NCI-H1048 (cell line): ENCODE results near the gene NUP107.
"Not testable (repeated sequence)": the region's sequence is repeated elsewhere in the genome, so short reads cannot be mapped to it uniquely, and the experiment has no call there.

Experiments
- DNase-seq: peaks from one replicate; lab custom pipeline; 2025; lab: John Stamatoyannopoulos, UW

The NUP107 gene

DNA sequence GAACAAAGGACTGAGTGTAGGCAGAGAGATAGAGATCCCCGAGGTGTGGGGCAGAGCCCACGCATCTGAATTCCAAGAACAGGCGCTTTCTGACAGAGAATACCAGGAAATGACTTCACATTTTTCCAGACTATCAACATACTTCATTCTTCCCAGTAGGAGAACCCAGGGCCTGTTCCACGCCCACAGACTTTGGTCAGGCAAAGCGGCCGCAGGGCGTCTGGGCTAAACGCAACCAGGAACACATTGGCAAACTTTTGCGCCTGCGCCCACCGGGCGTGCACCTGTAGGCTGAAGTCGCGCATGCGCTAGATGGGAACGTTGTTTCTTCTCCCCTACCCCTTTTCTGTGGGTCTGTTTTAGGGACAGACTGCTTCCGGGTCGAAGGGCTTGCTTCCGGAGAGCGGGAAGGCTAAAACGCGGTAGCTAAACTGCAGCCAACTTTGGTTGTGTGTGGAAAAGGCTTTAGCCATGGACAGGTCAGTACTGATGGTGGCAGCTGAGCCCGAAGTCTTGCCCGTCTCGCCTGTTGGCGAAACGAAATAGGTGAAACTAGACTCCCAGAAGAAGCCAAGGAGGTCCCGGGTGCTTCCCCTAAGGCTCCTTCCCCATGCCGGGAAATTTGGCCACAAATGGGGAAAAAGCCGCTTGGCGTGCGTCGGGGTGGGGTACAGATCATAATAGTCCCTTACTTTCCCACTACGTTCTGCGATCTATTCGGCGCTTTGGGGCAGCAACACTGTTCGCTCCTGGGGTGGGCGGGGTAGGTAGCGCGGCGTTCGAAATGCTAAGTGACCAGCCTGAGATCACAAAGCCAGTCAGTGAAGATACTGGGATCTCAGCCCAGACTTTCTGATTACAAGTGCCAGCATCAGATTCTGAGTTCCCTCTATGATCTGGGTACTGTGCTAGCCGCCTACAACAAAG lies at the start of gene NUP107:
NUP107 (plus strand) TSS at position 384 of the 927 bp plus-strand sequence; CDS start at position 472, 88 bp downstream.
- DNase-seq, result peak; percentile 98

DNA sequence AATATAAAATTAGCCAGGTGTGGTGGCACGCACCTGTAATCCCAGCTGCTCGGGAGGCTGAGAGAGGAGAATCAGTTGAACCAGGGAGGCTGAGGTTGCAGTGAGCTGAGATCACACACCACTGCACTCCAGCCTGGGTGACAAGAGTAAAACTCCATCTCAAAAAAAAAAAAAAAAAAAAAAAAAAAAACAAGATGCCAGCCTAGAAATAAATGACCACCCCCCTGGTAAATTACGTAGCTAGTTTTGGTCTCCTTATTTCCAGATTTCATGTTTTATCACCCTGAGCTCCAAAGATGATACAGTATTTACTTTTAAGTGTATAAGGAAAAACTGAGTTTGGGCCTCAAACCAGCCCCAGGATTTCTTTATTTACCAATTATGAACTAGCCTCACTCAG lies 49.3 kb upstream of the NUP107 start:
- not testable (repeated sequence) for DNase-seq

DNA sequence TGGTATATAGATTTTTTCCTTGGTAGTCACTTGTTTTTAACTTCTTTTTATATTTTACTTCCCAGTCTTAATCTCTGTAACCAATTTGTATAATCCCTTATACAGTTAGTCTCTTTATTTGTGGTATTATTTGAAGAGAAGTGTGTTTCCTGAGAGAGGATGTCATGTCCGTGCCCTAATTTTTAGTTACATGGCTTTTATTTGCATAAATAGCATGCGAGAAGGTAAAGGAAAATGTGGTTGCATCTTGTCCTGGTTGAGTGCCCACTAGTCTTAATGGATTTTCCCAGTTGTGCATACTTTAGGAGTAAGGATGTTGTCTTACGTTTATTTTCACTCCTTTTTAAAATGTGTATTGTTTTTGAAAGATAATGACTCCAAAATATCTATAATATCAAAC lies 48.6 kb upstream of the NUP107 start:
- no peak for DNase-seq

DNA sequence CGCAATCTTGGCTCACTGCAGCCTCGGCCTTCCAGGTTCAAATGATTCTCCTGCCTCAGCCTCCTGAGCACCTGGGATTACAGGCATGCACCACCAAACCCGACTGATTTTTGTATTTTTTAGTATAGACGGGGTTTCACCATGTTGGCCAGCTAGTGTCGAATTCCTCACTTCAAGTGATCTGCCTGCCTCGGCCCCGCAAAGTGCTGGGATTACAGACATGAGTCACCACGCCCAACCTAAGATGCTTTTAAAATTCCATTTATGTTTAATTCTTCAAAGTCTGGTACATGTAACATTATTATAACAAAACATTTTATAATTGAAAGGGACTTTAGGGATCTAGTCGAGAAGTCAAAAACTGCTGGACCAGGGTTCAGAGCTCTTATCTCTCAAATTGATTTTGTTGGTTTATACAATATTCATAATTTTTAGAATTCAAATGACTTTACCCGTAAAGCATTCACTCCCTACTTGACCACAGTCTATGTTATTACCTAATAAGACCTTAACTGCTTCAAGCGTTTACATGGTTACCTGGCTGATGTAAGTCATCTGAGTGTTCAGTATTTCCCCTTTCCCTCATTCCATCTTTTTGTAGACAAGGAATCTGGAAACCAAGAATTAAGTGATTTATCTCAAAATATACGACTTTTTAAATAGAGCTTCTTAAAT lies 47.9 kb upstream of the NUP107 start:
- no peak for DNase-seq

- DNase-seq, result no peak
These were observed 47.4 kb upstream of the NUP107 start for GRCh38 chr12:68639396-68639767.

DNA sequence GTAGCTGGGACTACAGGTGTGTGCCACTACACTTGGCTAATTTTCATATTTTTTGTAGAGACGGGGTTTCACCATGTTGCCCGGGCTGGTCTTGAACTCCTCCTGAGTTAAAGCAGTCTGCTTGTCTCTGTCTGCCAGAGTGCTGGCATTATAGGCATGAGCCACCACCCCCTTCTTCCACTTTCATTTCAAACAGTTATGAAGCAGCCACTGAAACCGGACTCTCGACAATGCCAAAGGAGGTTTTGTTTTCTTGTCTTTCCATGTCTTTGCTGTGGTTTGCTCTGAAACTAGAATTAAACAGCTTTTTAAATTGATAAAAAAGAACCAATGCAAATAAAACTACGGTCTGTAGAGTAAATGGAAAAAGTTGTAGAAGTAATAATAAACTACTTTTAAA lies 45.6 kb upstream of the NUP107 start:
- no peak for DNase-seq

- no peak for DNase-seq
These were observed 40.3 kb upstream of the NUP107 start for GRCh38 chr12:68646484-68646883.

- no peak for DNase-seq
These were observed 39.3 kb upstream of the NUP107 start for GRCh38 chr12:68647507-68647906.

DNA sequence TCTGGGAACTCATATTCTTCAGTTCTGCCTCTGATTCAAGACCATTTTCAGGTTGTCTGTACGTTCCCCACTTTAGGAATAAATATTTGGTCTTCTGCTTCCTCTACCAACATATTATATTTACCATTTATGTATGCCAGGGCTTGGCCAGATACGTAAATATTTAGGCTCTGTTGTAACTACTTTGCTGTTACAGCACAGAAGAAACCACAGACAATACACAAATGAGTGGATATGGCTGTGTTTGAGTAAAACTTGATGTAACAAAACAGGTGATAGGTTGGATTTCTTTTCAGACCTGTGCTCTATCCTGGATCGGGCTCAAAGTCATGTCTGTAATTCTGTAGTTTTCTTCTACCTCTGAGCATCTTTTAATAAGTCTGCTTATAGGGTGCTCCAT lies 38.6 kb upstream of the NUP107 start:
- DNase-seq, result no peak

- no peak for DNase-seq
These were observed 21.7 kb upstream of the NUP107 start for GRCh38 chr12:68665016-68665569.

DNA sequence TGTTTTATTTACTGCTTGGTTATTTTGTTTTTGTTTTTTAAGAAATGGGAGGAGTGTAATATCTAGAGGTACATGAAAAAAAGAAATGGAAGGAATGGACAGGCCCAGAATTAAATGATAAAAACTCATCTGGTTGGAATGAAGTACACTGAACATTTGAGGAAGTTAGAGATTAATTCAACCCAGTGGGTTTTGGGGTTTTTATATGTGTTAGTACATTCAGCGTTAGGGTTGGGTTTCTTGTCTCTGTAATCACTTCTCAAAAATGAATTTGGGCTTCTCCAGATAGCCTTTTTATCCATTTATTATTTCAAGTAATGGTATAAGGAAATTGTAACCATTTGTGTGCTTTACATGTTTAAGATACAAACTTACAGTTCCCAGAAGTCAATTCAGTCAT lies 19.5 kb upstream of the NUP107 start:
- DNase-seq, result no peak

DNA sequence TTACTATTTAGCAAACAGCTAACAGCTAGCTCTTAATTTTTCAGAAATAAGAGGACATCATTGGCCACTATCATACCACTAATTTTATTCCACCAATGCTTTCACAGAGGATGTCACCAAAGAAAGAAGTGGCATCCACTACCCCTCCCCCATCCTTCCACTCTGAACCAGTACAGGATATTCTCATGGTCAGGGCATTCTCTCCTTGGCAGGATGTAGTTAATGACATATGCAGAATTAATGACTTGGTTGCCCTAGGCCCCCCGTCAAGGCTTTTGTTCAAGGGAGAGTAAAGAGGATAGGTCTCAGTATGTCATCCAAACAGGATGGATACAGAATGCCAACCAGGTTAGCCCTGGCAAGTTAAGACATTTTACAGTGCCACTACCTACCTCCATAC lies 18.9 kb upstream of the NUP107 start:
- DNase-seq, result no peak

DNA sequence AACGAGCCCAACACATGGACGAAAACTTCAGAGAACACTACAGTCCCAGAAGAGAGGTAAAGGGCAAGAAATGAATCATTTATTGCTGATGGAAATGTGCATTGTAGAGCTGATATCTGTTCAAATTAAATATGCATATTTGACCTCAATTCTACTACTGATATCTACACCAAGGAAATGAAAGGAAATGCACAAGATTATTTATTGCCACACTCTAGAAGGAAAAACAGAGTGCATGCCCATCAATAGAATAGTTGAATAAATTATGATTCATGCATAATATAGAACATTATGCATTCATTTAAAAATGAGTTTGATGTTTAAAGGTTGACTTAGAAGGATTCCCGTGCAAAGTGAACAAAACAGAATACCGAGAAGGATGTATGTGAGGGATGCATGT lies 15.6 kb upstream of the NUP107 start:
- no peak for DNase-seq

- DNase-seq, result no peak
These were observed 13.0 kb upstream of the NUP107 start for GRCh38 chr12:68673788-68674187.

DNA sequence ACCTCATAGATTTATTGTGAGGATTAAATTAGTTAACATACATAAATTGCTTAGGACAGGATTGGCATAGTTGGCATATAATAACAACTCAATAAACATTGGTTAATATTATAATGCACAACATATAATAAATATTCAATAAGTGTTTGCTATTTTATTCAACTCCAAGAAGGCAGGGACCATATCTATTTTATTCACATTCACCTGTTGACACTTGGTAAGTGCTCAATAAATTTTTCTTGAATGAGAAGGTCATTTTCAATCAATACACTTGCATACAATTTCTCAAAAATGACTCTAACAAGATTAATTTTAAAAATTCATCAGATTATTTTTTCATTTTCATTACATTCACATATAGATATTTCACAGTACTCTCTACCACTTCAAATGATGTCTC lies 12.4 kb upstream of the NUP107 start:
- no peak for DNase-seq

DNA sequence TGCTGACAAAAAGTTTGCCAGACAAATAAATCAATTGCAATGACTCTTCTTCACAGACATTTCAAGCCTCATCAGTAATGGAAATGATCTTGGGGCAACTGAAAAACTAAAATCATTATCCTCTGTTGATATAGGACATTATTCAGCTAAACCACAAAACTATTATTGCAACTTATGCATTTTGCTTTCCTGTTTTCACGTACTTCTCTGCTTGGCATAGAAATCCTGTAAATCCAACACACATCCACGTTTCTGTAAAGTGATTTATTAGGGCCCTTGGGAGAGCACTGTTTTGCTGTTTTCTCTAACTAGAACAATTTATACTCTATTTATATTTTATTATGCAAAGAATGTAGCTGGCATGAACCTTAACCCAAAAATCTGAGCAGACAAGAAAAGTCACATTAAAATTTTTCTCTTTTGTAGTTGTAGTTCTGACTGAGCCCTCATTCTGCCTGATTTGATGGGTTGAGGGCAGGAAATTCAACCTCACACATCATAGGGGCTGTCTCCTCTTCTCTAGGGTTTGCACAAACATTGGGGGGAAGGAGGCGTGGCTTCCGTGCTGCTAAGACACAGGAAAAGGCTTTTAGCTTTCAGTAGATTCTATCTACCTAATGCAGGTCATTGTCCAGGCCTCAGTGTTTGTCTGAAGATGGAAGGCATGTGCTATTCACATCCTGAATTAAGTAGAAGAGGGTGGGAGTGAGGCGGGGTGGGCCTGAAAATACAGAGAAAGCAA lies 11.5 kb upstream of the NUP107 start:
- no peak for DNase-seq

DNA sequence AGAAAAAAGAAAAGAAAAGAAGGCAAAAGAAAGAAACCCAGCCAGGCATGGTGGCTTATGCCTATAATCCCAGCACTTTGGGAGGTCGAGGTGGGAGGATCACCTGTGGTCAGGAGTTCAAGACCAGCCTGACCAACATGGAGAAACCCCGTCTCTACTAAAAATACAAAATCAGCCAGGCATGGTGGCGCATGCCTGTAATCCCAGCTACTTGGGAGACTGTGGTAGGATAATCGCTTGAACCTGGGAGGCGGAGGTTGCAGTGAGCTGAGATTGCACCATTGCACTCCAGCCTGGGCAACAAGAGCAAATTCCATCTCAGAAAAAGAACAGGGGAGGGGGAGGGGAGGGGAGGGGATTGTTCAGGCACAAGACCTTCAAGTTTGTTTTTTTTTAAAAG lies 9.9 kb upstream of the NUP107 start:
- not testable (repeated sequence) for DNase-seq

DNA sequence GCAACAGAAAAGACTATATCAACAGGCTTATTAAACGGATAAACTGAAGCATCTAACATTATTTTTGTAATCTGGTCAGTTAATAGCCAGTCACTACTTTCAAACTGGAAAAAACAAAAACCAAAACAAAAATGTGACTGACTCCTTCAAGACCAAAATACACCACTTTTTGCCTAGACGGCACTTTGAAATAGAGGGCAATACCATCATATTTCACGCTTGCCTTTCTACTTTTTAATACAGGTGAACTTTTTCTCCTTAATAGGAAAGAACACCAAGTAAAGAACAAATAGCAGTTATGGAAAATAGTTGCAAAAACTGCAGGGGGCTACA lies 550 bp upstream of the NUP107 start:
- DNase-seq, result no peak

GRCh38 chr12:68695454-68695853 lies 8.7 kb downstream of the NUP107 start:
- DNase-seq, result no peak

DNA sequence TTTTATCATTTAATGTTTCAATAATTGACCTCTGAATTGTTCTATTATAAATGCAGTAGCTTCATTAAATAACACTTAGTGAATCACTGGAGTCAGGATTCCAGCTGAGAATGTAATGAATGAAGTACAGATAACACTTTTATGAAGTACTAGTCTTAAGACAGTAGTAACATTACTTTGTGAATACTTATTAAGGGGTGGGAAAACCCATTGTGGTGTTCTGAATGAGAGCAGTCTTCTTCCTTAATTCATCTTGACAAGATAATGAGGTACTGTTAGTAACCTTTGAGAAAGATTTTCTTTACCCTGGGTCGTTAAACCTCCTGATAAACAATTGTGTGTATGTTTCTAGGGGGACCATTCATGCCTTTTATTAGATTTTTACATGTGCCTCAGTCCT lies 12.7 kb downstream of the NUP107 start:
- no peak for DNase-seq

DNA sequence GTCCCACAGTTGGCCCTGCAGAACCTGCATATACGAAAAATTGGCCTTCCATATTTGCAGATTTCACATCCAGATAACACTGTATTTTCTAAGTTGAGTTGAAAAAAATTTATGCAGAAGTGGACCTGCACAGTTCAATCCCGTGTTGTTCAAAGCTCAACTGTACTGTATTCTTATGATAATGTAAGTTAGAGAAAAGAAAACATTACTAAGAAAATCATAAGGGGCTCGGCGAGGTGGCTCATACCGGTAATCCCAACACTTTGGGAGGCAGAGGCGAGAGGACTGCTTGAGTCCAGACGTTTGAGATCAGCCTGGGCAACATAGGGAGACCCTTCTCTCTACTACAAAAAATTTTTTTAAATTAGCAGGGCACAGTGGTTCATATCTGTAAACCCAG lies 41.0 kb downstream of the NUP107 start:
- no peak for DNase-seq

- DNase-seq, result no peak
These were observed 46.9 kb downstream of the NUP107 start for GRCh38 chr12:68733661-68734071.

DNA sequence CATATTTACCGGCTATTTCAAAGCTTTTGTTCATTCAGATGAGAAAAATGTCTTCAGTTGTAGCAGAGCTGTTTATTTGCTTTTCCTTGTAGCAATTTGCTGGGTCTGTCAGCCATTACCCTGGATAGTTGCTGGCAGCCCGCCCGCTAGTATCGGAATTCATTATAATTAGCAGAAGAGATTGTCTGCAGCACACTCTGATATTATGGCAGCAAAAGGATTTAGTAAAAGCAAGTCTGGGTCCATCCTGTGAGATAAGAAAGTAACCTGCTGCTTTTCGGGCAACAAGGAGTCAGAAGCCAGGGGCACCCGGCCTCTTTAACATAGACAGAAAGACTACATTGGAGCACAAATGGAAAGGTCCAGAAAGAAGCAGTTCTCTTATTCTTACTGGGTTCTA lies 53.1 kb downstream of the NUP107 start:
- peak; percentile 63 for DNase-seq
